OCI-LY1 (cell line): ENCODE results near the gene HEG1.

ENCODE experiments used
- CTCF ChIP-seq: fragments of 200-600 bp; sonication (generic), shearing (Covaris generic); IDR thresholded peaks from 2 replicates; pipeline ENCODE4 v1.5.1; 2017; ENCODE audit warnings: mild to moderate bottlenecking, antibody characterized with exemption, low read length, moderate library complexity, mixed read lengths
- EZH2 ChIP-seq: fragments of 200-600 bp; sonication (generic), shearing (Covaris generic); IDR thresholded peaks from 2 replicates; pipeline ENCODE4 v1.8.0; 2017; ENCODE audit warnings: borderline replicate concordance, mixed run types, mild to moderate bottlenecking, antibody characterized with exemption, low read length, moderate library complexity, mixed read lengths

GRCh38 chr3:125073390-125073905 is 17.7 kb upstream of the HEG1 start:
- TF ChIP-seq CTCF (no peak), EZH2 (no peak)
